GM12872 (cell line): Measurements from ENCODE around the gene CEP20.

Experiments used
- CTCF ChIP-seq: IDR thresholded peaks from 3 replicates; pipeline ENCODE4 v1.5.1; 2011; ENCODE audit warnings: low read depth, mild to moderate bottlenecking, low read length, moderate library complexity; ENCODE audit not compliant: insufficient read depth

The CEP20 gene

GRCh38 chr16:15833541-15833940 lies 54.9 kb downstream of the CEP20 start:
- TF ChIP-seq CTCF, result no peak

GRCh38 chr16:15832241-15832640 lies 56.2 kb downstream of the CEP20 start:
- TF ChIP-seq CTCF, result no peak

GRCh38 chr16:15830832-15831451 lies 57.5 kb downstream of the CEP20 start:
- TF ChIP-seq CTCF, result no peak

GRCh38 chr16:15829460-15829859 lies 58.9 kb downstream of the CEP20 start:
- no peak for TF ChIP-seq CTCF

GRCh38 chr16:15827709-15828343 lies 60.6 kb downstream of the CEP20 start:
- TF ChIP-seq CTCF, result no peak

- no peak for TF ChIP-seq CTCF
These were observed 61.1 kb downstream of the CEP20 start for GRCh38 chr16:15827299-15827698.

- TF ChIP-seq CTCF, result no peak
These were observed 62.6 kb downstream of the CEP20 start for GRCh38 chr16:15825750-15826305.
